ENCODE measurements around the gene YJEFN3.

Gene YJEFN3

DNA sequence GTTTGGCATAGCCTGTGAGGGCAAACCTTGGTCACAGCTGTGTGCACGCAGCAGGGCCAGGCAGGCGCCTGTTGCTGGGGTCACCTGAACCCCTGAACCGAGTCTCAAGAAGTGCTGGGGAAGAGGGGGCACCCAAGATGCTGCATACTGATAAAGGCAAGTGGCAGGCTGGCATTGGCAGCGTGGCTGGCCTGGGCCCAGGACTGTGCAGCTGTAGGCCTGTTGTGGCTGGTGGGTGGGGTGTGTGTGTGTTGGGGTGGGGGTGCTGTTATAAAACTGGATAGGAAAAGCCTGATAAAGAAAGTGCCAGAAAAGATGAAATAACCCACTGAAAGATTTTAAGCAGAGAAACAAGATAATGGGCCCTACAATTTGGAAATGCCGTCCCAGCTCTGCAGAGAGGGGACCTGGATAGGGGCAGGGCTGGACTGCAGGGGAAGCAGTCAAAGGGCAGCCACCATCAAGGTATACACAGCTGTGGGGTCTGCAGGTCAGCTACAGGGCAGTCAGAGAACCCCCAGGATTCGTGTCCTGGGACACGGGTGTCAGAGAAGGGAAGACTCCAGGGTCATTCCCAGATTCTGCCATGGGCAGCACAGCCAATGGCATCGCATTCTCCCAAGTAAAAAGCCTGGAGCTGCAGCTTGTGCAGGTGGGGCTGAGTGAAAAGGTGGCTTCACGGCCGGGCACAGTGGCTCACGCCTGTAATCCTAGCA lies 42.5 kb downstream of the YJEFN3 start:
- H3K4me3 ChIP-seq (ENCODE audit: low read depth, low read length): no peak overlapping the region
- TF ChIP-seq, protein P1, sequence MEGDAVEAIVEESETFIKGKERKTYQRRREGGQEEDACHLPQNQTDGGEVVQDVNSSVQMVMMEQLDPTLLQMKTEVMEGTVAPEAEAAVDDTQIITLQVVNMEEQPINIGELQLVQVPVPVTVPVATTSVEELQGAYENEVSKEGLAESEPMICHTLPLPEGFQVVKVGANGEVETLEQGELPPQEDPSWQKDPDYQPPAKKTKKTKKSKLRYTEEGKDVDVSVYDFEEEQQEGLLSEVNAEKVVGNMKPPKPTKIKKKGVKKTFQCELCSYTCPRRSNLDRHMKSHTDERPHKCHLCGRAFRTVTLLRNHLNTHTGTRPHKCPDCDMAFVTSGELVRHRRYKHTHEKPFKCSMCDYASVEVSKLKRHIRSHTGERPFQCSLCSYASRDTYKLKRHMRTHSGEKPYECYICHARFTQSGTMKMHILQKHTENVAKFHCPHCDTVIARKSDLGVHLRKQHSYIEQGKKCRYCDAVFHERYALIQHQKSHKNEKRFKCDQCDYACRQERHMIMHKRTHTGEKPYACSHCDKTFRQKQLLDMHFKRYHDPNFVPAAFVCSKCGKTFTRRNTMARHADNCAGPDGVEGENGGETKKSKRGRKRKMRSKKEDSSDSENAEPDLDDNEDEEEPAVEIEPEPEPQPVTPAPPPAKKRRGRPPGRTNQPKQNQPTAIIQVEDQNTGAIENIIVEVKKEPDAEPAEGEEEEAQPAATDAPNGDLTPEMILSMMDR (IDR thresholded peaks at IDR 0.05; ENCODE audit: low read depth, low read length, missing control alignments): no peak
- in situ Hi-C loops (cut with HindIII; ENCODE audit: low sequenced_read_pairs): no loop called here
- no peak for DNase-seq (ENCODE audit: low read depth)

DNA sequence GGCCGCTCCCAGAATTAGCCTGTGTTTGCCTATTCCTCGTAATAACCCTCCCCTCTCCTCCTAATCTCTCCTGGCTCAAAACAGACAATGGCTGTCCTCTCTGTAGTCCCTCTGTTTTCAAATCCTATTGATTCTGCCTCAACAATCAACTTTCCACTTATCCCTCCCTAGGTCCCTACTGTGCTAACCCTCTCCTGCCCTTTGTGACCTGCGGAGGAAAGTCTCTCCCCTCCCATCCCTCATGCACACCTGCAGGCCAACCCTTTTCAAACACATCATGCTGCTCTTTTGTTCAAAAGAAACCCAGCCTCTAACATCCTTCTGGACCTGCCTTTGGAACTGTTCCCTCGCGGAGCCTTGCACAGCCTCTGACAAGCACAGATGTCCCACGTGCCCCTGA lies 46.7 kb downstream of the YJEFN3 start:
- in situ Hi-C loops (cut with HindIII; ENCODE audit: low sequenced_read_pairs): no loop called here
- TF ChIP-seq, protein P1 (IDR thresholded peaks at IDR 0.05; ENCODE audit: low read depth, low read length, missing control alignments): no peak
- DNase-seq (ENCODE audit: low read depth): no peak
- H3K4me3 ChIP-seq (ENCODE audit: low read depth, low read length): no peak overlapping the region

DNA sequence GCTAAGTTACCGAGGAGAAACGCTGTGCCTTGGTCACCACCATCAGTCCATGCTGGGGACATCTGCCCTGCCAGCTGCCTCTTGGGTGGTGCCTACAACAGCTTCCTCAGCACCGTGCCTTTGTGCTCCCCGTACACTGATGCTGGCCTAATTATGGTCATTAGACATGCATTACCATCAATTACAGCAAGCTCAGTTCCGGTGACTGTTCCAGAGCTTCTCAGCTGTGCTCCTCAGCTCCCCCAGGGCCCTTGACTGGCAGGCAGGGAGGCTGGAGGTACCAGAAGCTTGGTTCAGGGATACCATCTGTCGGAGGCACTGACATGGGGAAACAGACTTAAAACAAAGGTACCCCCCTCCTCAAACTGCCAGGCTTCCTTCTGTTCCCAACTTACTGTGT lies 49.5 kb downstream of the YJEFN3 start:
- no peak overlapping the region for H3K4me3 ChIP-seq (ENCODE audit: low read depth, low read length)
- DNase-seq (ENCODE audit: low read depth): no peak
- in situ Hi-C loops (cut with HindIII; ENCODE audit: low sequenced_read_pairs): no loop called here
- TF ChIP-seq, protein P1 (IDR thresholded peaks at IDR 0.05; ENCODE audit: low read depth, low read length, missing control alignments): no peak

DNA sequence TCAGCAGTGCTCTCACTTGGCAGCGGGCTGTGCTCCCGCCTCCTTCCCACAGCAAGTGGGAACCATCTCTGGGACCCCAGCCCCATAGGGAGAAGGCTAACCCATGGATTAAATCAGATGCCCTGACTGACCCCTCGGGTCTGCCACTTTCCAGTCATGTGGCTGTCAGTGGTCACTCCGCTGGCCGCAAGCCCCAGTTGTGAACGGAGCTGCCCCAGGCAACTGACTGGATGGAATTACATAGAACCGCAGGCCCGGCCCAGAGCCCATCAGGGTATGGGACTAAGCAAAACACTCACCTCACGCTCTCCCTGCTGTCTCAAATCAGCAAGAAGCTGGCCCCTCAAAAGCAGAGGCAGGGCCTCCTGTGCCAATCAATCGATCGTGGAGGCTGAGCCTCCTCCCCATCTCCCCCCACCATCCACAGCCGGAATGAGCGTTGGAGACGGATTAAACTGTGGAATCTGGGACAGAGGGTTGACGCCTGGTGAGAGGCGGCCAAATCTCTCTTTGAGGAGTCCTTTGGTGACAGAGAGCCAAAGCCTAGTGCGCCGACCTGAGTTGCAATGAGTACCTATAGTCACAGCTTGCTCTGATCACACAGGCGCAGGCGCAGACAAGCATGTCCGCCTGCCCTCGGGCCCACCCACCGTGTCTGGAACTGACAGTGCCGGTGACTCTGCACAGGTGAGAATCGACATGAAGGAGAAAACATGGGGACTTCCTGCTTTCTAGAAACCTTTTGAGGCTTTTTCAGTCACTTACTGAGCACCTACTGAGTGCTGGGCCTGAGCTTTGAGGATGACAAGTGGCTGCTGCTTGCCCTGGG lies 51.0 kb downstream of the YJEFN3 start:
- TF ChIP-seq, protein P1 (IDR thresholded peaks at IDR 0.05; ENCODE audit: low read depth, low read length, missing control alignments): no peak
- no peak overlapping the region for H3K4me3 ChIP-seq (ENCODE audit: low read depth, low read length)
- no peak for DNase-seq (ENCODE audit: low read depth)
- in situ Hi-C loops (cut with HindIII; ENCODE audit: low sequenced_read_pairs): no loop called here

GRCh38 chr19:19580418-19580817 lies 51.7 kb downstream of the YJEFN3 start:
- no peak overlapping the region for H3K4me3 ChIP-seq (ENCODE audit: low read depth, low read length)
- in situ Hi-C loops (cut with HindIII; ENCODE audit: low sequenced_read_pairs): no loop called here
- DNase-seq (ENCODE audit: low read depth): no peak
- TF ChIP-seq, protein P1 (IDR thresholded peaks at IDR 0.05; ENCODE audit: low read depth, low read length, missing control alignments): no peak

- H3K4me3 ChIP-seq (ENCODE audit: low read depth, low read length): no peak overlapping the region
Observed at GRCh38 chr19:19581391-19581790, 52.7 kb downstream of the YJEFN3 start.

More at GRCh38 chr19:19581391-19581790, 52.7 kb downstream of the YJEFN3 start:
- DNase-seq (ENCODE audit: low read depth): no peak
- TF ChIP-seq, protein P1 (IDR thresholded peaks at IDR 0.05; ENCODE audit: low read depth, low read length, missing control alignments): no peak
- in situ Hi-C loops (cut with HindIII; ENCODE audit: low sequenced_read_pairs): no loop called here

Measured in astrocyte of the cerebellum (primary cell).